IPS DF 6.9 (cell line): ENCODE measurements around the gene RAP1A.

ENCODE experiments used
- DNase-seq: peaks from one replicate; pipeline ENCODE4 v3.0.0-alpha.2; 2013; ENCODE audit warnings: low read depth, low spot score
- H3K27ac ChIP-seq: one replicate; pipeline ENCODE4 v1.5.1; 2013; ENCODE audit warnings: low read length, control low read depth
- H3K27me3 ChIP-seq: 2 replicates; pipeline ENCODE4 v1.6.1; 2013; ENCODE audit warnings: mild to moderate bottlenecking, low read length; ENCODE audit not compliant: control insufficient read depth, insufficient read depth
- H3K36me3 ChIP-seq: 2 replicates; pipeline ENCODE4 v1.6.1; 2013; ENCODE audit warnings: low read length; ENCODE audit not compliant: control insufficient read depth, insufficient read depth
- H3K4me1 ChIP-seq: 2 replicates; pipeline ENCODE4 v1.6.1; 2013; ENCODE audit warnings: low read length; ENCODE audit not compliant: control insufficient read depth, insufficient read depth
- H3K4me3 ChIP-seq: 2 replicates; pipeline ENCODE4 v1.5.1; 2013; ENCODE audit warnings: mild to moderate bottlenecking, low read length
- H3K9me3 ChIP-seq: 2 replicates; pipeline ENCODE4 v1.6.1; 2013; ENCODE audit warnings: low read length, inconsistent platforms; ENCODE audit not compliant: control insufficient read depth, insufficient read depth
- WGBS: extraction: QIAGEN DNeasy Blood & Tissue Kit; methylation state at CpG from one replicate; pipeline ENCODE4 v1.1.7; 2013; ENCODE audit warnings: mixed read lengths, missing lambda C conversion rate; ENCODE audit not compliant: insufficient read length, insufficient coverage; 5-methylcytosine and 5-hydroxymethylcytosine counted together

RAP1A gene

GRCh38 chr1:111585447-111586086 is 34.0 kb upstream of the RAP1A start:
- H3K27ac ChIP-seq: no peak overlapping the region
- WGBS: no CpG with 5 or more reads among the region's 1 CpG
- DNase-seq: no peak
- H3K4me1 ChIP-seq: no peaks in the 10 kb centered on the region
- no peaks in the 10 kb centered on the region for H3K27me3 ChIP-seq
- no peak overlapping the region for H3K4me3 ChIP-seq
- H3K9me3 ChIP-seq: no peaks in the 10 kb centered on the region
- no peaks in the 10 kb centered on the region for H3K36me3 ChIP-seq

- no peaks in the 10 kb centered on the region for H3K36me3 ChIP-seq
- no peaks in the 10 kb centered on the region for H3K27me3 ChIP-seq
- no peak for DNase-seq
- no peaks in the 10 kb centered on the region for H3K4me1 ChIP-seq
- WGBS: no CpG with 5 or more reads among the region's 2 CpGs
- no peaks in the 10 kb centered on the region for H3K9me3 ChIP-seq
- no peak overlapping the region for H3K27ac ChIP-seq
- H3K4me3 ChIP-seq: no peak overlapping the region
Measured at GRCh38 chr1:111586112-111586511, 33.5 kb upstream of the RAP1A start.

- Histone ChIP-seq H3K36me3 (no peaks in the 10 kb centered on the region), H3K4me3 (no peak overlapping the region), H3K9me3 (no peaks in the 10 kb centered on the region), H3K27me3 (no peaks in the 10 kb centered on the region), H3K27ac (no peak overlapping the region), H3K4me1 (no peaks in the 10 kb centered on the region; the same call in 1 of the 2 replicates)
- 100% methylated on average over 1 of the region's 4 CpGs for WGBS
- DNase-seq: no peak
Measured at GRCh38 chr1:111587509-111588174, 31.9 kb upstream of the RAP1A start.

- H3K9me3 ChIP-seq: no peaks in the 10 kb centered on the region
- no peaks in the 10 kb centered on the region; the same call in 1 of the 2 replicates for H3K4me1 ChIP-seq
- WGBS: no CpG with 5 or more reads among the region's 6 CpGs
- no peak for DNase-seq
- no peaks in the 10 kb centered on the region for H3K36me3 ChIP-seq
- no peak overlapping the region for H3K4me3 ChIP-seq
- H3K27ac ChIP-seq: no peak overlapping the region
- H3K27me3 ChIP-seq: no peaks in the 10 kb centered on the region
Measured at GRCh38 chr1:111591937-111592336, 27.7 kb upstream of the RAP1A start.

- no peak for DNase-seq
- no peak overlapping the region for H3K4me3 ChIP-seq
- H3K4me1 ChIP-seq: no peaks in the 10 kb centered on the region; the same call in 1 of the 2 replicates
- H3K27ac ChIP-seq: no peak overlapping the region
- WGBS: no CpG with 5 or more reads among the region's 11 CpGs
- no peaks in the 10 kb centered on the region for H3K36me3 ChIP-seq
- no peaks in the 10 kb centered on the region for H3K9me3 ChIP-seq
- no peaks in the 10 kb centered on the region for H3K27me3 ChIP-seq
Measured at GRCh38 chr1:111592389-111593361, 26.9 kb upstream of the RAP1A start.

- Histone ChIP-seq H3K27ac (no peak overlapping the region), H3K4me1 (no peaks in the 10 kb centered on the region; the same call in 1 of the 2 replicates)
- no peak for DNase-seq
Measured at GRCh38 chr1:111593403-111594305, 25.9 kb upstream of the RAP1A start.

GRCh38 chr1:111594306-111594693 is 25.3 kb upstream of the RAP1A start:
- Histone ChIP-seq H3K36me3 (no peaks in the 10 kb centered on the region), H3K27ac (no peak overlapping the region), H3K4me1 (no peaks in the 10 kb centered on the region; the same call in 1 of the 2 replicates), H3K9me3 (no peaks in the 10 kb centered on the region), H3K27me3 (no peaks in the 10 kb centered on the region), H3K4me3 (no peak overlapping the region)
- DNase-seq: no peak
- WGBS: no CpG with 5 or more reads among the region's 4 CpGs

More at GRCh38 chr1:111593403-111594305, 25.9 kb upstream of the RAP1A start:
- no peaks in the 10 kb centered on the region for H3K27me3 ChIP-seq
- WGBS: no CpG with 5 or more reads among the region's 5 CpGs
- no peaks in the 10 kb centered on the region for H3K36me3 ChIP-seq
- no peak overlapping the region for H3K4me3 ChIP-seq
- no peaks in the 10 kb centered on the region for H3K9me3 ChIP-seq

- no peak overlapping the region for H3K4me3 ChIP-seq
- H3K27ac ChIP-seq: no peak overlapping the region
- H3K4me1 ChIP-seq: no peaks in the 10 kb centered on the region; the same call in 1 of the 2 replicates
- H3K27me3 ChIP-seq: no peaks in the 10 kb centered on the region
- WGBS: no CpG with 5 or more reads among the region's 1 CpG
- no peaks in the 10 kb centered on the region for H3K36me3 ChIP-seq
- no peaks in the 10 kb centered on the region for H3K9me3 ChIP-seq
- no peak for DNase-seq
Measured at GRCh38 chr1:111595807-111596206, 23.8 kb upstream of the RAP1A start.

GRCh38 chr1:111596499-111596898 is 23.1 kb upstream of the RAP1A start:
- no CpG with 5 or more reads among the region's 1 CpG for WGBS
- Histone ChIP-seq H3K36me3 (no peaks in the 10 kb centered on the region), H3K4me1 (no peaks in the 10 kb centered on the region; the same call in 1 of the 2 replicates), H3K4me3 (no peak overlapping the region), H3K27ac (no peak overlapping the region), H3K9me3 (no peaks in the 10 kb centered on the region), H3K27me3 (no peaks in the 10 kb centered on the region)
- no peak for DNase-seq
